NCI-H2227 treated with DMSO at 0.1 percent for 48 hours (cell line): ENCODE data around the gene USP49.
A peak's percentile ranks its signal among the peaks of the same experiment; 100 is the strongest.
"Not testable (repeated sequence)": the region's sequence is repeated elsewhere in the genome, so short reads cannot be mapped to it uniquely, and the experiment has no call there.

ENCODE experiments used
- DNase-seq: peaks from one replicate; lab custom pipeline; 2025; lab: John Stamatoyannopoulos, UW

The USP49 gene

GRCh38 chr6:41779788-41780550 lies 115.2 kb downstream of the USP49 start, which contains the start of gene FRS3:
TSS of gene FRS3 (minus strand) at chr6:41779900. CDS start at chr6:41776987, 2,913 bp downstream.
- DNase-seq = peak; percentile 83

GRCh38 chr6:41779336-41779735 lies 115.8 kb downstream of the USP49 start:
- DNase-seq = no peak

GRCh38 chr6:41778895-41779294 lies 116.3 kb downstream of the USP49 start:
- no peak for DNase-seq

GRCh38 chr6:41777551-41778285 lies 117.5 kb downstream of the USP49 start:
- no peak for DNase-seq

- no peak for DNase-seq
Observed at GRCh38 chr6:41775293-41775882, 119.8 kb downstream of the USP49 start.

- no peak for DNase-seq
Observed at GRCh38 chr6:41774841-41775240, 120.3 kb downstream of the USP49 start.

GRCh38 chr6:41771058-41771983 lies 123.9 kb downstream of the USP49 start:
- no peak for DNase-seq

GRCh38 chr6:41770381-41771057 lies 124.7 kb downstream of the USP49 start:
- DNase-seq = no peak

GRCh38 chr6:41769376-41769775 lies 125.8 kb downstream of the USP49 start:
- DNase-seq = no peak

- DNase-seq = no peak
Observed at GRCh38 chr6:41768545-41769308, 126.4 kb downstream of the USP49 start.

GRCh38 chr6:41767112-41767833 lies 127.9 kb downstream of the USP49 start:
- no peak for DNase-seq

GRCh38 chr6:41766043-41766664 lies 129.0 kb downstream of the USP49 start:
- not testable (repeated sequence) for DNase-seq

GRCh38 chr6:41763470-41763869 lies 131.7 kb downstream of the USP49 start:
- DNase-seq = no peak

- DNase-seq = no peak
Observed at GRCh38 chr6:41759905-41760579, 135.1 kb downstream of the USP49 start.

- no peak for DNase-seq
Observed at GRCh38 chr6:41759106-41759904, 135.9 kb downstream of the USP49 start.

- DNase-seq = no peak
Observed at GRCh38 chr6:41758641-41759035, 136.5 kb downstream of the USP49 start.

- no peak for DNase-seq
Observed at GRCh38 chr6:41757931-41758640, 137.1 kb downstream of the USP49 start.
